GM19035 (cell line): ENCODE data around the gene ABI2.
"Not testable (repeated sequence)": the region's sequence is repeated elsewhere in the genome, so short reads cannot be mapped to it uniquely, and the experiment has no call there.

Source experiments
- ATAC-seq: cut with Tn5 transposase; IDR thresholded peaks from one replicate; pipeline ENCODE4 v1.9.1; 2021; ENCODE audit not compliant: unreplicated experiment

Gene ABI2

DNA sequence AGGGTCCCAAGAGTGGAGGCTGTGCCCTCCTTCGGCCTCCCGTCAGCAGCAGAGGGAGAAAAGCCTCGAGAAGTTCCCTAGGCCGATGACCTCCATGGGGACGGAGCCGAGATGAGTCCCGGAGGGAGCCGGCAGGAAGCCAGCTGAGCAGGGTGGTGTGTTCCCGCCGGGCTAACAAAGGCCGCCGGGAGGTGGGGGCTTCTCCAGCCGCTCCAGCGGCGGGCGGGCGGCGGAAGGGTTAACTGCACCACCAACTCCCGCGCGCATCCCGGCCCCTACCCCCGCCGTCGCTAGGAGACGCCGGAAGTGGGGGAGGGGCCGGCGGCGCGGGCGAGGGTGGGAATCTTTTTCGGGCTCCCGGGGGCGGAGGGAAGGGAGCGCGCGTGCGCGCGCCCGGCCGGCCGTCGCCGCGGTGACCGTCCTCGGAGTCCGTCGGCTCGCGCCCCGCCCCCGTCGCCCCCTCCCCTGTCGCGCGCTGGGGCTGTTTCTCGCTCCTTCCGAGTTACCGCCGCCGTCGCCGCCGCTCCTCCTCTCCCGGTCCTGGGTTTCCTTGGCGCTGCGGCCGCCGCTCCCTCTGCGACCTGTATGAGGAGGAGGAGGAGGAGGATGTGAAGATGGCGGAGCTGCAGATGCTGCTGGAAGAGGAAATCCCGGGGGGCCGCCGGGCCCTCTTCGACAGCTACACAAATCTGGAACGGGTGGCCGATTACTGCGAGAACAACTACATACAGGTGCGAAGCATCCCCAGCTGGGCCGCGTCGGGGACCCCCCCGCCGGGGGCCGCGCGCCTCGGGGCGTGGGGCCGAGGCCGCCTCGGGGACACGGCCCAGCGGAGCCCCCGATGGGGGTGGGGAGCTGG, at the start of gene ABI2:
ABI2 (plus strand) TSS at position 494 of the 859 bp plus-strand sequence; CDS start at position 615, 121 bp downstream.
- peak; percentile 67 for ATAC-seq

DNA sequence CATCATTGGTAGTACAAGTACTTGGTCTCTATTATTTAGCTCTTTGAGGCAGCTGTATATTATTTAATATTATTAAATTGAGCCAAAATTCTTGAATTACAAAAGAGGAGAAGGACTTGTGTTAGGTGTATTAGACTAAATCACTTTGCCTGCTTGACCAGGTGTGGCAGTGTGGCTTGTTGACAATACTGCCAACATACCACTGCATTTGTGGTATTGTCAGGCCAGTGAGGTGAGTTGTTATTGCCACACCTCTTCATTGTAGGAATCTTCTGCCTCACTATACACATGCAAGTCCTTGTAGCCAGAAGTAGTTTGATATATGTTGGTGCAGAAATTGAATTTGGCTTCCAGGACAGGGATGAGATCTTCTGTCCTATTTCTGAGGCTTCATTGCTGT, 48.9 kb upstream of the ABI2 start:
- no peak for ATAC-seq

DNA sequence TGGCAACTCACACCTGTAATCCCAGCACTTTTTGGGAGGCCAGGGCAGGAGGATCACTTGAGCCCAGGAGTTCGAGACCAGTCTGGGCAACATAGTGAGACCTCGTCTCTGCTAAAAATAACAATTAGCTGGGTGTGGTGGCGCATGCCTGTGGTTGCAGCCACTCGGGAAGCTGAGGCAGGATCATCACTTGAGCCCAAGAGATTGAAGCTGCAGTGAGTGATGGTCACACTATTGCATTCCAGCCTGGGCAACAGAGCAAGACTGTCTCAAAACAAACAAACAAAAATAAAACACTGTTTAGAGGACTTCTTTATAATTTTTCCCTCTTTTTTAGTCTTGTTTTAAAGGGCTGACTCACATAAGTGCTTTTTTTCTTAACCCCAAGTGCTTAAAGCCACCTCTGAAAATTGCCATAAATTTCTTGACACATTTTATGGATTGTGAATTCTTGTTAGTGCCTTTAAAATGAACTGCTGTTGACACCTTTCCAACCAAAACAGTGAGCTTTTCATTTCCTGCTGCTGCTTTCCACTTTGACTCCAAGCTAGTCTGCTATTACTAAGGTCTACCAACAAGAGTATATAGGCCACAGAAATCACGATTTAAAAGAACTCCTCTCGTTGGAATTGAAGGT, 47.6 kb upstream of the ABI2 start:
- ATAC-seq, result no peak

DNA sequence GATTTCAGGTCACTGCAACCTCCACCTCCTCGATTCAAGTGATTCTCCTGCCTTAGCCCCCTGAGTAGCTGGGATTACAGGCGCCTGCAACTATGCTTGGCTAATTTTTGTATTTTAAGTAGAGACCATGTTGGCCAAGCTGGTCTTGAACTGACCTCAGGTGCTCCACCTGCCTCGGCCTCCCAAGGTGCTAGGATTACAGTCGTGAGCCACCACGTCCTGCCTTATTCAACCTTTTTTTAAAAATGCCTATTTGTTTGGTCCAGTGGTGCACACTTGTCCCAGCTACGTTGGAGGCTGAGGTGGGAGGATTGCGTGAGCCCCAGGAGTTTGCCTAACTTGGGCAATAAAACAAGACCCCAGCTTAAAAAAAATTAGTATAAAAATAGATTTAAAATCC, 46.1 kb upstream of the ABI2 start:
- ATAC-seq, result no peak

DNA sequence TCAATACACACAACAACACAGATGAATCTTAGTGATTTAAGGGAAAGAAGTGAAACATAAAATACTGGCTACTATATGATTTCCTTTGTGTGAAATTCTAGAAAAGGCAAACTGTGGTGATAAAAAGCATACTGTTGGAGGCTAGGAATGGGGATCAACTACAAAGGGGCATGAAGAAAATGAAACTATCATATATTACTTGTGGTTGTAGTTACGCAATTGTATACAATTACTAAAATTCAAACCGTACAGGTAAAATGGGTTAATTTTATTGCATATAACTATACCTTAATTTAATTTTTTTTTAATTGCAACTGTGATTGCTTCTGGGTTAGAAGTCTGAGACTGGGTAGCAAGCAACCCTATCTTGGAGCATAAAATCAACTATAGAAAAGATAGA, 41.7 kb upstream of the ABI2 start:
- ATAC-seq, result no peak

DNA sequence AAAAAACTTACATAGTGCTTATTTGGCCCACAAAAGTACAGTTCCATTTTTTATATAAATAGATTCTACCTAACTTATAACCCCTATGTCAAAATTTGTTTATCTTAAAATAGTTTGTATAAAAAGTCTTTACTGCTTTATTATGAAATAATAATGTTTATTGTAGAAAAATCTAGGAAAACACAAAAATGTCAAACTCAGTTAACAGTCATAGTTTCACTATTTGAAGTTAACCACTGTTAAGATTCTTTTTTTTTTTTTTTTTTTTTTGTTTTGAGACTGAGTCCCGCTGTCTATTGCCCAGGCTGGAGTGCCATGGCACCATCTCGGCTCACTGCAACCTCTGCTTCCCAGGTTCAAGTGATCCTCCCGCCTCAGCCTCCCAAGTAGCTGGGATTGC, 26.5 kb upstream of the ABI2 start:
- ATAC-seq, result no peak

DNA sequence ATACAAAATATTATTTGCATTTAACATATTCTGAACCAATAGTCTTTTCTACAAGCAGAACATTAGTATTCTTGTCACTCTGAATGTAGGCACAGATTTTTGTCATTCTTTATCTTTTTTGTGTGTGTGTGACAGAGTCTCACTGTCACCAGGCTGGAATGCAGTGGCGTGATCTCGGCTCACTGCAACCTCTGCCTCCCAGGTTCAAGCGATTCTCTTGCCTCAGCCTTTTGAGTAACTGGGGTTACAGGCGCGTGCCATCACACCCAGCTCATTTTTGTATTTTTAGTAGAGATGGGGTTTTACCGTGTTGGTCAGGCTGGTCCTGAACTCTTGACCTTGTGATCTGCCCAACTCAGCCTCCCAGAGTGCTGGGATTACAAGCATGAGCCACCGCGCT, 25.6 kb upstream of the ABI2 start:
- not testable (repeated sequence) for ATAC-seq

DNA sequence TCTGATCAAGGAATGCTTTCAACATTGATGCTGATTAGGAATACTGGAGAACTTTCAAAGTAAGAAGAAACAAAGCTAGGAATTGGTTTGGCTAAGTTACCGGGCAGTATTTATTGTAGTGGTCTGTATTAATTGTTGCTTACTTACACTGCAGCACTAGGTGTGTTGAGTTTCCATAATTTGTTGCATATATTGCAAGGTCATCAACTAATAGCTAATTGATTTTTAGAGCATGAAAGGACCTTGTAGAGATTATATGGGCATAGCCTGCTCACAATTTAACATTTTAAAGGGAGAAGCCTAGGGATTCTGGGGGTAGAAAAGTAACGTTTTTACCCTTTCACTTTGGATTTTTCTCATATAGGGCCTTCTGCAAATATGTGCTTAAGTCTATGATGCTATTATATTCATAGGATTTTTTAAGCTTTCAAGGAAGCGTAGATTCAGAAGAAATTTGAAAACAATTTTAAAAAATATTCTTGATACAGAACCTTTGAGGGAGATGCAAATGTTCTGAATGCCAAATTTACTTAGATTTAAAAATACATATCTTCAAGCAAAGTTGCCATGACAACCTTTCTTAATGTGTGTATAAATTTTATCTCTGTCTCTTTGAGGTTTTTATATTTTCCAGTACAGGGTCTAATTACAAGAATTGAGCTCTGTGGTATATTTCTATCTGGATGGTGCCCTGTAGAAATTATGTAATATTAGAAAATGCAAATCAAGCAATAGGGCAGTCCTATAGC, 17.3 kb upstream of the ABI2 start:
- no peak for ATAC-seq

DNA sequence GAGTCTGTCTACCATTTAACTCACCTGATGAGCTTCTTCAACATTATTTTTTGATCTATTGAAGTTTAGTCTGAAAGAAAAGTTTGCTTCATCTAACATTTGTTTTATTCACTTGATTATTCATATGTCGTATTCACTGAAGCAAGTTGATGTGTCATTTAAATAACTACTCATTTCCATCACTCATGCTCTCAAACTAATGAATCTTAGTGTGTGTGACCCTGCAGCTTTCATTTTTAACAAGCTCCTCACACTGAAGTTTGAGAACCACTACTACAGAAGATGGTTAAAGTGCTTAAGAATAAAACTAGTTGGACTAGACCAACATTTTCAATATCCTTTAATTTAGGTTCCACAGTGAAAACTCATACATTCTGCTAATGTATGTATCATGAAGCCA, 1.8 kb upstream of the ABI2 start:
- ATAC-seq, result no peak

DNA sequence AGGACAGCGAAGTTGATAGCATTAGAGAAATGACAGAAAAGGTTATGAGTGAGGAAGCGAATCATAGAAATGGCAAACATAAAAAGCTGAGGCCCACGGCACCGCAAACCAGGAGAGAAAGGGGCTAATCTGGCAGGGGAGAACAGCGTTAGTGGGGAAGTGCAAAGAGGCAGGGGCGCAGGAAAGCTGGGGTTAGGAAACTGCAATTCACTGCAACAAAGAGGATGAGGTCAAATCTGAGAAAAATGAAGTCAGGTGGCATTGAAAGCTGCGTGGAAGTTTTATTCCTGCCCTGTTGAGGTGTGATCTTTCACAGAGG, 653 bp upstream of the ABI2 start:
- ATAC-seq, result peak; percentile 2

DNA sequence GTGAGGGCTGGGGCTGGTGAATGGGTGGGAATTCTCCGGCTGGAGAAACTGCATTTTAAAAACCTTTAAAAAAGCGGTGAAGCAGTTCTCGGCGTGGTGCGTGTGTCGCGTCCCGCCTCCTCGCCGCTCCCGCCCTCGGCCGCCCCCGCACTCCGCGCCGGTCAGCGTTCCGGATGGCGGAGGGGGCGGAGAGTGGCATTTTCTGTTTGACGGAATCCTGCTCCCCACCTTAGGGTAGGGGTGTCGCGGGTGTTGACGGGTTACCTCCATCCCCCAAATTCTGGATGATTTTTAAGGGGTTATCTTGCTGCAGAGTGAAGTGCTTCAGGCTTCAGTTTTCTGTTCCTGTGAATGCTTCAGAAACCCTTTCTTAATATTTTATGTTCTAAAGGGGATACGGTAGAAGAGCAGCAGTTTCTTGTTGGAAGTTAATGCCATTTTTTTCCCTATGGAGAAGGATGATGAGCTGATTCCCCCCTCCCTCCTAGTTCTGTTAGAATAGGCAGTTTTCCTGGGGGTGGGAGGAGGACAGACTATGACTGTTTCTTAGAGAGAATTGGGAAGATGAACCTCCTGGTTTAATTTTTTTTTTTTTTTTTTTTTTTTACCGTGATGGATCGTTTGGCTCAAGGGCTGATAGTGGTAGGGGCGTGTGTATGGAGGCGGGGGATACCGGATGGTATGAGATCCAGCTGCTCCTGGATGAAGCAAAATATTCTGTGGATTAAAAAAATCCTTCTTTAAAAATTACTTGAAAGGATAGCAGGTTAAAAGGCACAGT, 756 bp downstream of the ABI2 start:
- ATAC-seq, result peak; percentile 67

DNA sequence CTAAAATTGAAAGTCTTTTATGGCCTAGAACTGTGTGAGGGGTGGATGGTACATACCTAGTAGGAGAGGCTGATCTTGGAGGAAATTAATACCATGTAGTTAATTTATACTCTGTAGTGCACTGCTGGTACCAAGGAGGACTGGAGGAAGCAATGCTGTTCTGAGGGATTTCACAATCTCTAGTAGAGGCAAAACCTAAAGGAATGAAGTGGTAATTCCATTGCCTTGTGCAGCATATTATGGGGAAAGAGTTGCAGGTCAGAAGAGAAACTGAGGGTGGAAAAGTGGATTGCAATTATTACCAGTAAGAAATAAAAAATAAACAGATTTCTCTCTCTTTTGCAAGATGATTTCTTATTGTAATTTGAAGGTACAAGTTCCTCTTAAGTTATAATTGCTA, 2.2 kb downstream of the ABI2 start:
- no peak for ATAC-seq

DNA sequence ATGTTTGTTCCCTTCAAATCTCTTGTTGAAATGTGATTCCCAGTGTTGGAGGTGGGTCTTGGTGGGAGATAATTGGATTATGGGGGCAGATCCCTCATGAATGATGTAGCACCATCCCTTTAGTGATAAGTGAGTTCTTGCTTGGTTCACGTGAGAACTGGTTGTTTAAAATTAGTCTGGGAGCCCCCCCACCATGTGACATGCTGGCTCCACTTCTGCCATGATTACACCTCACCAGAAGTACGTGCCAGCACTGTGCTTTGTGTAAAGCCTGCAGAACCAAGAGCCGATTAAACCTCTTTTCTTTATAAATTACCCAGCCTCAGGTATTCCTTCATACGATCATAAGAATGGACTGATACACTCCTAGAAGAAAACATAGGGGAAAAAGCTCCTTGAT, 10.1 kb downstream of the ABI2 start:
- ATAC-seq, result no peak

DNA sequence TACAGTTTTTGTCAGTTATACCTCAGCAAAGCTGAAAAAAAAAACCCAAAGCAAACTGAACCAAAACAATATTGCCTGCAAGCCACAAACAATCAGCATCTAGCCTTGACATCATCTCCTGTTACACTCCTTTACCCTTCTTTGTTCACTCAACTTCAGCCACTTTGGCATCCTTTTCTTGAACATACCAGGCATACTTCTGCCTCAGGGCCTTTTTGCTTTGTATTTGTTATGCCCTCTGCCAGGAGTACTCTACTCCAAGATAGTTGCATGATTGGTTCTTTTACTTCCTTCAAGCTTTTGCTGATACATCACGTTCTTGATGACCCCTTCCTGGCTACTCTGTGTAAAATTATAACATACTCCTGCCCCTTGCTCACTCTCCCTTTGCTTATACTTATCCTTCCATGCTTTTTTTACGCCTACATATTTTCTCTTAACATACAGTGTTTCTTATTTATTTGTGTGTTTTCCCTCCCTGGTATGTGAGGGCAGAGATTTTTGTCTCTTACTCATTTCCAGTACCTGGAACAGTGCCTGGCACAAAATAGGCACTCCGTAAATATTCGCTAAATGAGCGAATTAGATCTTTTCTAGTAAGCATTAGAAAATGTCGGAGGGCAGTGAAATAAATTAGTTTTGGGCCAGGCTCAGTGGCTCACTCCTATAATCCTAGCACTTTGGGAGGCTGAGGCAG, 12.7 kb downstream of the ABI2 start:
- no peak for ATAC-seq

DNA sequence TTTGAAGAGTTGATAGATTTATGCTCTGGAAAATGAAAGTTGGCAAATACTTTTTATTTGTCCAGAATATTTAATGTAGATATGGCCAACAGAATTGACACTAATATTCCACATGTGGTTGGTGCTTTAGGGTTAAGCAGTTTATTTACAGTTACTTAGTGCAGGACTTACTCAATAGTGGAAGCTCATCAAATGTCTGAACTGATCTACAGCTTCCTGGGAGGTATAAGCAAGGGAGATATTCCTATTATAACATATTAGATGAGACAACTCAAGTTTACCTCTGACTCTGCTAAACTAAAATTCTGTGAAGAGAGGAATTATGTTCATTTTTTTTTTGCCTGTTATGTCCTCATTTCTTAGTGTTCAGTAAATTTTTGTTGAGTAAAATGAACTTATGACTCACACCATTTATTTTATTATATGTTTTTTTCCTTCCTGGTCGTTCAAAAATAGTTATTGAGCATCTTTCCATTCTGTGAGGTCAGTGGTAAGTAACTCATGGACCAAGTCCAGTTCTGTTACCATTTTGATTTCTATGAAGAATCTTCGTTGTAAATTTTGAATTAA, 13.6 kb downstream of the ABI2 start:
- no peak for ATAC-seq

DNA sequence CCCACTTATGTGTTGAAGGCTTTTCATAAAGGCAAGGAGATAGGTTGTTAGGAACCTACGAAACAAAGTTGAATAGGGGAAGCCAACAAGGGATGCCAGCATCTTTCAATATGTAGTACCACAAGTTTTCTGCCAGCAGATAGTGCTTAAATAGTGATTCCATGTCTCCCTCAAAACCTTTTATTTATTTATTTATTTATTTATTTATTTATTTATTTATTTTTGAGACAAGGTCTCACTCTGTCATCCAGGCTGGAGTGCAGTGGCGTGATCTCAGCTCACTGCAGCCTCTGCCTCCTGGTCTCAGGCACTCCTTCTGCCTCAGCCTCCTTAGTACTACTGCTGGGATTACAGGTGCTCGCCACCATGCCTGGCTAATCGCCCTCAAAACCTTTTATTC, 14.2 kb downstream of the ABI2 start:
- not testable (repeated sequence) for ATAC-seq

DNA sequence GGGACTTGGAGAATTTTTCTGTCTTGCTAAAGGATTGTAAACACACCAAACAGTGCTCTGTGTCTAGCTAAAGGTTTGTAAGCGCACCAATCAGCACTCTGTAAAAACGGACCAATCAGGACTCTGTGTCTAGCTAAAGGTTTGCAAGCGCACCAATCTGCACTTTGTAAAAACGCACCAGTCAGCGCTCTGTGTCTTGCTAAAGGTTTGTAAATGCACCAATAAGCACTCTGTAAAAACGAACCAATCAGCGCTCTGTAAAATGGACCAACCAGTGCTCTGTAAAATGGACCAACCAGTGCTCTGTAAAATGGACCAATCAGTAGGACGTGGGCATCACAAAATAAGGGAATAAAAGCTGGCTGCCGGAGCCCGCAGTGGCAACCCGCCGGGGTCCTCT, 16.5 kb downstream of the ABI2 start:
- no peak for ATAC-seq

DNA sequence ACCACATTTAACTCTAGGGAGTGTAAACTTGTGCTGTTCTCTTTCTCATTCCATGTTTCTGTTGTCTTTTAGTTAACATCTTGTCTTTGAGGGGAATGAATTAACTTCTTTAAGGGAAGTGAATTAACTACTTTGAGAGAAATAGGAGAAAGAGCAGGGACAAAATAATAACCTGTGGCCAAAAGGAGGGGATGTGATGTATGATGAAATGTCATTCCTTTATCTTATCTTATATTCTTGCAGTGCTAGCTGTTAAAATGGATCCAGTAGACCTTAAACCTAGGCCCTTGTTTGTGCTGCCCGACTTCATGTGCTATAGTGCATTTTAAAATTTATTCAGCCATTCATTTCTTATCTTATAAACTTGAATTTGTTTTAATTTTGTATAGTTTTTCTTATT, 18.4 kb downstream of the ABI2 start:
- no peak for ATAC-seq

DNA sequence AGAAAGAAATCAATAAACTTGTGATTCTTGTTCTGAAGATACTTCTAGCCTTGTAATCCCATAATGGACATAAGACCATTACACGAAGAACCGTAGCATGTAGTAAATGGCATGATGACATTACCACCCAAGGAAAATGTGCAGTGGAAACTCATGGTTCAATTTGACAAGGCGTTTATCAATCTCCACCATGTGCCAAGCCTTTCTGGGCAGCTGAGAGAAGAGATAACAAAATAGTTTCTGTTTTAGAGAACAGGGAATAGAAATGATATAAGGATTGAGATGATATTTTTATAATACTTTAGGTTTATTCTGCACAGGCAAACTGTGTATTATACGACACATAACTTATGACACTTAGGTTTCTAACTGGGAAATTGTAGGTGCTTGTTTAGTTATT, 19.2 kb downstream of the ABI2 start:
- ATAC-seq, result no peak

DNA sequence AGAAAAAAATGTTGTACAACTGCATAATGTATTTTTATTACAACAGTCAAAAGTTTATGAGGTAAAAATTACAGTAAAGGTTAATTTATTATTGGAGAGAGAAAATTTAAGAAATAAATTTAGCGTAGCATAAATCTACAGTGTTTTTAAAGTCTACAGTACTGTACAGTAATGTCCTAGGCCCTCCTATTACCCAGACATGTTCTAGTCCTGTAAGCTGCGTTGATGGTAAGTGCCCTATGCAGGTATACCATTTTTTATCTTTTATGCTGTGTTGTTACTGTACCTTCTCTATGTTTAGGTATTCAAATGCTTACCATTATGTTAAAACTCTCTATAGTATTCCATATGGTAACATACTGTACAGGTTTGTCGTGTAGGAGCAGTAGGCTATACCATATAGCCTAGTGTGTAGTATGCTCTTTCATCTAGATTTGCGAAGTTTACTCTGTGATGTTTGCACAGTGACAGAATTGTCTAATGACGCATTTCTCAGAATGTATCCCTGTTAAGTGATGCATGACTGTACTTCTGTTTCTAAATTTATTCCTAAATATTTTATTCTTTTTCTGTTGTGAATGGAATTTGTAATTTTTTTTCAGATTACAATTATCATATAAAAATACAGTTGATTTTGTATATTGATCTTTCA, 24.5 kb downstream of the ABI2 start:
- ATAC-seq, result no peak
